Measurements from ENCODE around the gene ARG2.

Gene ARG2

GRCh38 chr14:67653651-67654280 lies 34.0 kb downstream of the ARG2 start:
- no peak for TF ChIP-seq CTCF (IDR thresholded peaks at IDR 0.05; ENCODE audit: low read depth, low read length, missing control alignments)
- no peak overlapping the region for H3K4me3 ChIP-seq (ENCODE audit: low read depth, low read length)
- in situ Hi-C loops (cut with HindIII; ENCODE audit: low sequenced_read_pairs), result no loop called here
- no peak for DNase-seq (ENCODE audit: low read depth)

GRCh38 chr14:67663633-67664032 lies 43.9 kb downstream of the ARG2 start:
- in situ Hi-C loops (cut with HindIII; ENCODE audit: low sequenced_read_pairs), result no loop called here
- no peak for TF ChIP-seq CTCF (IDR thresholded peaks at IDR 0.05; ENCODE audit: low read depth, low read length, missing control alignments)
- no peak for DNase-seq (ENCODE audit: low read depth)
- H3K4me3 ChIP-seq (ENCODE audit: low read depth, low read length), result no peak overlapping the region

- H3K4me3 ChIP-seq (ENCODE audit: low read depth, low read length), result no peak overlapping the region
- in situ Hi-C loops (cut with HindIII; ENCODE audit: low sequenced_read_pairs), result no loop called here
- no peak for TF ChIP-seq CTCF (IDR thresholded peaks at IDR 0.05; ENCODE audit: low read depth, low read length, missing control alignments)
- DNase-seq (ENCODE audit: low read depth), result no peak
Measured at GRCh38 chr14:67665868-67666267, 46.1 kb downstream of the ARG2 start.

GRCh38 chr14:67666750-67667449 lies 47.2 kb downstream of the ARG2 start:
- in situ Hi-C loops (cut with HindIII; ENCODE audit: low sequenced_read_pairs), result no loop called here
- no peak overlapping the region for H3K4me3 ChIP-seq (ENCODE audit: low read depth, low read length)
- TF ChIP-seq CTCF (IDR thresholded peaks at IDR 0.05; ENCODE audit: low read depth, low read length, missing control alignments), result peak; percentile 70
- peak; percentile 64 for DNase-seq (ENCODE audit: low read depth)

GRCh38 chr14:67668559-67668958 lies 48.8 kb downstream of the ARG2 start:
- no peak for DNase-seq (ENCODE audit: low read depth)
- in situ Hi-C loops (cut with HindIII; ENCODE audit: low sequenced_read_pairs), result no loop called here
- H3K4me3 ChIP-seq (ENCODE audit: low read depth, low read length), result no peak overlapping the region
- TF ChIP-seq CTCF (IDR thresholded peaks at IDR 0.05; ENCODE audit: low read depth, low read length, missing control alignments), result no peak

GRCh38 chr14:67673451-67673850 lies 53.7 kb downstream of the ARG2 start:
- in situ Hi-C loops (cut with HindIII; ENCODE audit: low sequenced_read_pairs), result no loop called here

More at GRCh38 chr14:67673451-67673850, 53.7 kb downstream of the ARG2 start:
- no peak for TF ChIP-seq CTCF (IDR thresholded peaks at IDR 0.05; ENCODE audit: low read depth, low read length, missing control alignments)
- H3K4me3 ChIP-seq (ENCODE audit: low read depth, low read length), result peak overlapping the region; percentile 90
- DNase-seq (ENCODE audit: low read depth), result no peak
